Ishikawa (cell line): ENCODE measurements around the gene KLHDC8B.

Experiments
- CREB1 ChIP-seq: IDR thresholded peaks from 2 replicates; pipeline ENCODE4 v1.6.1; 2012; ENCODE audit warnings: low read depth
- EP300 ChIP-seq: IDR thresholded peaks from 2 replicates; pipeline ENCODE4 v1.6.1; 2012; ENCODE audit warnings: borderline replicate concordance
- RAD21 ChIP-seq: IDR thresholded peaks from 2 replicates; pipeline ENCODE4 v1.6.1; 2012; ENCODE audit warnings: low read depth
- YY1 ChIP-seq: IDR thresholded peaks from 2 replicates; pipeline ENCODE4 v1.6.1; 2012; ENCODE audit warnings: low read depth
- TF ChIP-seq, protein P1 (sequence below): IDR thresholded peaks from 2 replicates; pipeline ENCODE4 v1.6.1; 2012
- TF ChIP-seq, protein P2 (sequence below): IDR thresholded peaks from 2 replicates; pipeline ENCODE4 v1.6.1; 2012; ENCODE audit warnings: low read depth, mild to moderate bottlenecking

DNA sequence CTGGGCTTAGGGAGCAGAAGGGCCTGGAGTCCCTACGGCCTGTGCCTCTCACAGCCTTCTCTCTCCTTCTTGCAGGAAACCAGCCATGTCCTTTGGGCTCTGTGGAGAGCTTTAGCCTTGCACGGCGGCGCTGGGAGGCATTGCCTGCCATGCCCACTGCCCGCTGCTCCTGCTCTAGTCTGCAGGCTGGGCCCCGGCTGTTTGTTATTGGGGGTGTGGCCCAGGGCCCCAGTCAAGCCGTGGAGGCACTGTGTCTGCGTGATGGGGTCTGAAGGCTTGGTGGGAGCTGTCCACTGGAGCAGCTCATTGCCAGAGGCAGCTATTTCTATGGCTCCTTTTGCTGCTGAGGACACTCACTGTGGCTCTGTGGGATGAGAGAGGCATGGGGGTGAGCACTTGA is 4.1 kb downstream of the KLHDC8B start:
- TF ChIP-seq RAD21 (no peak), CREB1 (no peak), YY1 (no peak), EP300 (no peak)
- TF ChIP-seq, protein P1, sequence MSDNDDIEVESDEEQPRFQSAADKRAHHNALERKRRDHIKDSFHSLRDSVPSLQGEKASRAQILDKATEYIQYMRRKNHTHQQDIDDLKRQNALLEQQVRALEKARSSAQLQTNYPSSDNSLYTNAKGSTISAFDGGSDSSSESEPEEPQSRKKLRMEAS, result no peak
- TF ChIP-seq, protein P2, sequence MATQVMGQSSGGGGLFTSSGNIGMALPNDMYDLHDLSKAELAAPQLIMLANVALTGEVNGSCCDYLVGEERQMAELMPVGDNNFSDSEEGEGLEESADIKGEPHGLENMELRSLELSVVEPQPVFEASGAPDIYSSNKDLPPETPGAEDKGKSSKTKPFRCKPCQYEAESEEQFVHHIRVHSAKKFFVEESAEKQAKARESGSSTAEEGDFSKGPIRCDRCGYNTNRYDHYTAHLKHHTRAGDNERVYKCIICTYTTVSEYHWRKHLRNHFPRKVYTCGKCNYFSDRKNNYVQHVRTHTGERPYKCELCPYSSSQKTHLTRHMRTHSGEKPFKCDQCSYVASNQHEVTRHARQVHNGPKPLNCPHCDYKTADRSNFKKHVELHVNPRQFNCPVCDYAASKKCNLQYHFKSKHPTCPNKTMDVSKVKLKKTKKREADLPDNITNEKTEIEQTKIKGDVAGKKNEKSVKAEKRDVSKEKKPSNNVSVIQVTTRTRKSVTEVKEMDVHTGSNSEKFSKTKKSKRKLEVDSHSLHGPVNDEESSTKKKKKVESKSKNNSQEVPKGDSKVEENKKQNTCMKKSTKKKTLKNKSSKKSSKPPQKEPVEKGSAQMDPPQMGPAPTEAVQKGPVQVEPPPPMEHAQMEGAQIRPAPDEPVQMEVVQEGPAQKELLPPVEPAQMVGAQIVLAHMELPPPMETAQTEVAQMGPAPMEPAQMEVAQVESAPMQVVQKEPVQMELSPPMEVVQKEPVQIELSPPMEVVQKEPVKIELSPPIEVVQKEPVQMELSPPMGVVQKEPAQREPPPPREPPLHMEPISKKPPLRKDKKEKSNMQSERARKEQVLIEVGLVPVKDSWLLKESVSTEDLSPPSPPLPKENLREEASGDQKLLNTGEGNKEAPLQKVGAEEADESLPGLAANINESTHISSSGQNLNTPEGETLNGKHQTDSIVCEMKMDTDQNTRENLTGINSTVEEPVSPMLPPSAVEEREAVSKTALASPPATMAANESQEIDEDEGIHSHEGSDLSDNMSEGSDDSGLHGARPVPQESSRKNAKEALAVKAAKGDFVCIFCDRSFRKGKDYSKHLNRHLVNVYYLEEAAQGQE, result no peak
